ENCODE measurements around the gene STPG3.

DNA sequence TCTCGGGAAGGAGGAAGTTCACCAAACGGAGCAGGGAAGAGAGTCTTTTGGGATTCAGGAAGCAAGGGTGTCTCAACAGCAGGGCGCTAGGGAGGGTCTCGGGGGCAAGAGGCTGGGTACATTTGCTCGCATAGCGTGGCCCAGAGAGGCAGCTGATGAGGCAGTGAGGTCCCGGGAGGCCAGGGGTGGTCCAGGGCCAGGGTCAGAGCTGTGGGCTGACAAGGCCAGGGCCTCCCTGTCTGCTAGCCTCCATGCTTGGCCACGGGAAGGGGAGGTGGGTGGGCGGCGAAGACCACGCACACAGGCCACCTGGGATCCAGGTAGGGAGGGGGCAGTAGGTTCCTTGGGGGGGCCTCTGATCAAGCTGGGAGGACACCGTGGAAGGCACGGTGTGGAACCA, 39.6 kb upstream of the STPG3 start:
- TF ChIP-seq, protein P1, sequence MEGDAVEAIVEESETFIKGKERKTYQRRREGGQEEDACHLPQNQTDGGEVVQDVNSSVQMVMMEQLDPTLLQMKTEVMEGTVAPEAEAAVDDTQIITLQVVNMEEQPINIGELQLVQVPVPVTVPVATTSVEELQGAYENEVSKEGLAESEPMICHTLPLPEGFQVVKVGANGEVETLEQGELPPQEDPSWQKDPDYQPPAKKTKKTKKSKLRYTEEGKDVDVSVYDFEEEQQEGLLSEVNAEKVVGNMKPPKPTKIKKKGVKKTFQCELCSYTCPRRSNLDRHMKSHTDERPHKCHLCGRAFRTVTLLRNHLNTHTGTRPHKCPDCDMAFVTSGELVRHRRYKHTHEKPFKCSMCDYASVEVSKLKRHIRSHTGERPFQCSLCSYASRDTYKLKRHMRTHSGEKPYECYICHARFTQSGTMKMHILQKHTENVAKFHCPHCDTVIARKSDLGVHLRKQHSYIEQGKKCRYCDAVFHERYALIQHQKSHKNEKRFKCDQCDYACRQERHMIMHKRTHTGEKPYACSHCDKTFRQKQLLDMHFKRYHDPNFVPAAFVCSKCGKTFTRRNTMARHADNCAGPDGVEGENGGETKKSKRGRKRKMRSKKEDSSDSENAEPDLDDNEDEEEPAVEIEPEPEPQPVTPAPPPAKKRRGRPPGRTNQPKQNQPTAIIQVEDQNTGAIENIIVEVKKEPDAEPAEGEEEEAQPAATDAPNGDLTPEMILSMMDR (optimal IDR thresholded peaks at IDR 0.05 in 1 of 3, IDR thresholded peaks at IDR 0.05 in 1 of 3, conservative IDR thresholded peaks at IDR 0.05 in 1 of 3; ENCODE audit: extremely low read depth in 1 of 3, insufficient read depth in 2 of 3, low read length in 3 of 3), result no peak
- TF ChIP-seq EZH2 (IDR thresholded peaks at IDR 0.05; ENCODE audit: low read length), result no peak
